Measurements from ENCODE around the gene RPS19BP1. TPM values are rescaled to one million over a fixed set of nuclear protein-coding genes. Genes with fewer than 3 reads are reported as not detected.
A peak's percentile ranks its signal among the peaks of the same experiment; 100 is the strongest.

RPS19BP1 gene
- total and polyA plus RNA-seq, 12 donors: 39.5 to 250 (median 153) TPM

- peaks cover 0 to 13% of the 10 kb centered on the region in 2 donors for H3K36me3 ChIP-seq (replicated peaks in 1 of 2)
- TF ChIP-seq CTCF (IDR thresholded peaks at IDR 0.05): no peak
- TF ChIP-seq POLR2A (IDR thresholded peaks at IDR 0.05): no peak
- no peaks in the 10 kb centered on the region for H3K27me3 ChIP-seq
- peaks cover 5 to 38% of the 10 kb centered on the region in 2 donors for H3K4me1 ChIP-seq (replicated peaks in 1 of 2)
- intact Hi-C loops (cut with DNase I): loop anchor here in 1 of 2 donors (10.0 kb wide), 1 partner anchor 811 kb away; the partner anchor contains the start of gene ADSL
- H3K9me3 ChIP-seq (replicated peaks in 1 of 3): no peaks in the 10 kb centered on the region
- DNase-seq: peak in 1 of 7 donors; percentile 27
- no peak overlapping the region for H3K4me3 ChIP-seq
- H3K27ac ChIP-seq: no peak overlapping the region
- 79 to 82% (median 80%) methylated on average over 12 of the region's 12 CpGs for WGBS, 4 donors
These were observed 1.6 kb upstream of the RPS19BP1 start for GRCh38 chr22:39534092-39534506.

GRCh38 chr22:39530692-39531331, 1.7 kb downstream of the RPS19BP1 start:
- TF ChIP-seq CTCF (IDR thresholded peaks at IDR 0.05) (peak; percentile 16 to 48 (median 33)), POLR2A (IDR thresholded peaks at IDR 0.05) (no peak)
- Histone ChIP-seq H3K4me1 (replicated peaks in 1 of 2) (peaks cover 25 to 64% of the 10 kb centered on the region in 2 donors), H3K27me3 (no peaks in the 10 kb centered on the region), H3K9me3 (replicated peaks in 1 of 3) (no peaks in the 10 kb centered on the region), H3K36me3 (replicated peaks in 1 of 2) (peaks cover 0 to 22% of the 10 kb centered on the region in 2 donors), H3K4me3 (no peak overlapping the region), H3K27ac (peak overlapping the region in 1 of 5 donors; percentile 24)
- intact Hi-C loops (cut with DNase I): loop anchor here in 1 of 2 donors (10.0 kb wide), 1 partner anchor 814 kb away; the partner anchor contains the start of gene ADSL
- WGBS, 4 donors: 33 to 38% (median 36%) methylated on average over 8 to 9 of the region's 9 CpGs
- DNase-seq: peak in 4 of 7 donors; percentile 39 to 59 (median 48)

GRCh38 chr22:39530116-39530515, 2.4 kb downstream of the RPS19BP1 start:
- intact Hi-C loops (cut with DNase I): loop anchor here in 1 of 2 donors (10.0 kb wide), 1 partner anchor 815 kb away; the partner anchor contains the start of gene ADSL
- Histone ChIP-seq H3K36me3 (replicated peaks in 1 of 2) (peaks cover 0 to 22% of the 10 kb centered on the region in 2 donors), H3K27ac (peak overlapping the region in 1 of 5 donors; percentile 13), H3K4me3 (no peak overlapping the region), H3K9me3 (replicated peaks in 1 of 3) (no peaks in the 10 kb centered on the region), H3K27me3 (no peaks in the 10 kb centered on the region), H3K4me1 (replicated peaks in 1 of 2) (peaks cover 25 to 69% of the 10 kb centered on the region in 2 donors)
- 73 to 83% (median 79%) methylated on average over 6 of the region's 6 CpGs for WGBS, 4 donors
- no peak for TF ChIP-seq POLR2A (IDR thresholded peaks at IDR 0.05)
- no peak for TF ChIP-seq CTCF (IDR thresholded peaks at IDR 0.05)
- no peak for DNase-seq

- peaks cover 0 to 28% of the 10 kb centered on the region in 2 donors for H3K36me3 ChIP-seq (replicated peaks in 1 of 2)
- H3K4me3 ChIP-seq: no peak overlapping the region
- no peaks in the 10 kb centered on the region for H3K27me3 ChIP-seq
- intact Hi-C loops (cut with DNase I): loop anchor here (5.0 to 10.0 kb wide), 3 partner anchors 37 to 355 kb away; partner anchors contain the start of gene SYNGR1 (in 1 of the 2)
- WGBS, 4 donors: 56 to 70% (median 63%) methylated on average over 7 to 17 of the region's 17 CpGs
- TF ChIP-seq POLR2A (IDR thresholded peaks at IDR 0.05): no peak
- peak in 1 of 6 experiments; percentile 29 for TF ChIP-seq CTCF (IDR thresholded peaks at IDR 0.05)
- peaks cover 29 to 70% of the 10 kb centered on the region in 2 donors for H3K4me1 ChIP-seq (replicated peaks in 1 of 2)
- peak overlapping the region in 2 of 5 donors; percentile 30 to 60 for H3K27ac ChIP-seq
- DNase-seq: no peak
- no peaks in the 10 kb centered on the region for H3K9me3 ChIP-seq (replicated peaks in 1 of 3)
These were observed 3.1 kb downstream of the RPS19BP1 start for GRCh38 chr22:39529487-39529851.
